ENCODE measurements around the gene ATL2.

DNA sequence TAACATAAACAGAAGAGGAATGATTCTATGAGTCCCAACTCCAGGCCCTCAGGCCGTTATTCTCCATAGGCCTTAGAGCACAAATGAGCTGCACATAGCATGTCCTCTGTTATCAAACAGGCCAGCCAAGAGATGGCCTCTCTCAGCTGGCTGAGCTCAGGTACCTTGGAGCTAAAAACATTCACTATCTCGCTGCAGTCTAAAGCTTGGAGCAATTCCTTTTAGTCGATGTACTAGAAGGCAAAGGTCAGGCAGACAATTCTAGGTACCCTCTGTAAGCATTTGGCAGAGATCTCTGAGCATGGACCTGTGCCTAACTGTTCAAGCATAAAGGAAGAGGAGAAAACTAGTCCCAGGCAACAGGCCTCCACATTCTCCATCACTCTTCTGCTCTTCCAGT lies 38.0 kb upstream of the ATL2 start:
- TF ChIP-seq, protein P1, sequence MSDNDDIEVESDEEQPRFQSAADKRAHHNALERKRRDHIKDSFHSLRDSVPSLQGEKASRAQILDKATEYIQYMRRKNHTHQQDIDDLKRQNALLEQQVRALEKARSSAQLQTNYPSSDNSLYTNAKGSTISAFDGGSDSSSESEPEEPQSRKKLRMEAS (IDR thresholded peaks at IDR 0.05) = no peak
- TF ChIP-seq, protein P2, sequence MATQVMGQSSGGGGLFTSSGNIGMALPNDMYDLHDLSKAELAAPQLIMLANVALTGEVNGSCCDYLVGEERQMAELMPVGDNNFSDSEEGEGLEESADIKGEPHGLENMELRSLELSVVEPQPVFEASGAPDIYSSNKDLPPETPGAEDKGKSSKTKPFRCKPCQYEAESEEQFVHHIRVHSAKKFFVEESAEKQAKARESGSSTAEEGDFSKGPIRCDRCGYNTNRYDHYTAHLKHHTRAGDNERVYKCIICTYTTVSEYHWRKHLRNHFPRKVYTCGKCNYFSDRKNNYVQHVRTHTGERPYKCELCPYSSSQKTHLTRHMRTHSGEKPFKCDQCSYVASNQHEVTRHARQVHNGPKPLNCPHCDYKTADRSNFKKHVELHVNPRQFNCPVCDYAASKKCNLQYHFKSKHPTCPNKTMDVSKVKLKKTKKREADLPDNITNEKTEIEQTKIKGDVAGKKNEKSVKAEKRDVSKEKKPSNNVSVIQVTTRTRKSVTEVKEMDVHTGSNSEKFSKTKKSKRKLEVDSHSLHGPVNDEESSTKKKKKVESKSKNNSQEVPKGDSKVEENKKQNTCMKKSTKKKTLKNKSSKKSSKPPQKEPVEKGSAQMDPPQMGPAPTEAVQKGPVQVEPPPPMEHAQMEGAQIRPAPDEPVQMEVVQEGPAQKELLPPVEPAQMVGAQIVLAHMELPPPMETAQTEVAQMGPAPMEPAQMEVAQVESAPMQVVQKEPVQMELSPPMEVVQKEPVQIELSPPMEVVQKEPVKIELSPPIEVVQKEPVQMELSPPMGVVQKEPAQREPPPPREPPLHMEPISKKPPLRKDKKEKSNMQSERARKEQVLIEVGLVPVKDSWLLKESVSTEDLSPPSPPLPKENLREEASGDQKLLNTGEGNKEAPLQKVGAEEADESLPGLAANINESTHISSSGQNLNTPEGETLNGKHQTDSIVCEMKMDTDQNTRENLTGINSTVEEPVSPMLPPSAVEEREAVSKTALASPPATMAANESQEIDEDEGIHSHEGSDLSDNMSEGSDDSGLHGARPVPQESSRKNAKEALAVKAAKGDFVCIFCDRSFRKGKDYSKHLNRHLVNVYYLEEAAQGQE (IDR thresholded peaks at IDR 0.05; ENCODE audit: low read depth) = no peak
- TF ChIP-seq NFIC (IDR thresholded peaks at IDR 0.05) (no peak), EP300 (IDR thresholded peaks at IDR 0.05; ENCODE audit: borderline replicate concordance) (no peak), CREB1 (IDR thresholded peaks at IDR 0.05; ENCODE audit: low read depth) (no peak), RAD21 (IDR thresholded peaks at IDR 0.05; ENCODE audit: low read depth) (no peak)
